GM19324 (cell line): ENCODE measurements around the gene KLK11.

ENCODE experiments used
- ATAC-seq: cut with Tn5 transposase; IDR thresholded peaks from one replicate; pipeline ENCODE4 v1.9.1; 2021; ENCODE audit warnings: mild to moderate bottlenecking, moderate library complexity; ENCODE audit not compliant: unreplicated experiment, low FRiP score

Gene KLK11

DNA sequence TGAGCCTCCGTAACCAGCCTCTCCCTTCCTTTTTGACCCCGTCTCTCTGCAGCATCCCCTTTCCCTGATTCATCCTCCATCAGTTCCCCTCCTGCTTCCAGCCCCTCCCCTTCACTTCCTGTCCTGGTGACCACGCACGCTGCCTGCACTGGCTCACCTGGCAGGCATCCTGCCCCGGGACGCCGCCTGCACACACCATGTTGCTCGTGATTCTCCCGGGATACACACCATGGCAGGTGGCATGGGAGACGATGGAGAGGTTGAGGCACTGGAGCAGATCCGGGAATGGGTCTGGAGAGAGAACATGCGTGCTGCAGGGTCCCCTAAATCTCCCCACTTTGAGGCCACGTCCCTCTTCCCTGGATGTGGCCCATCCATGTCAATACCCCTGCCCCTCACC lies 4.2 kb upstream of the KLK11 start:
- ATAC-seq, result no peak

DNA sequence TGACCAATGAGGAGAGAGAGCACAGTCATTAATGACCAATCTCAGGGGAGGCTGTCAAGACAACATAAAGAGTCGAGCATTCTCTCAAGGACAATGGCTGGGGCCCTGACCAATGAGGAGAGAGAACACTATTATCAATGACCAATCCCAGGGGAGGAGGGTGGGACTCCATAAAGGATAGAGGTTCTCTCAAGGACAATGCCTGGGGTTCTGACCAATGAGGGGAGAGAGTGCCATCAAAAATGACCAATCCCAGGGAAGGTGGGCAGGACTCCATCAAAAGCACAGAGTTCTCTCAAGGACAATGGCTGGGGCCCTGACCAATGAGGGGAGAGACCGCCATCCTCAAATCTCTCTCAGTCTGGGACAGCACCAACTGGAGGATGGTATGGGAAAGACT lies 3.3 kb upstream of the KLK11 start:
- no peak for ATAC-seq

DNA sequence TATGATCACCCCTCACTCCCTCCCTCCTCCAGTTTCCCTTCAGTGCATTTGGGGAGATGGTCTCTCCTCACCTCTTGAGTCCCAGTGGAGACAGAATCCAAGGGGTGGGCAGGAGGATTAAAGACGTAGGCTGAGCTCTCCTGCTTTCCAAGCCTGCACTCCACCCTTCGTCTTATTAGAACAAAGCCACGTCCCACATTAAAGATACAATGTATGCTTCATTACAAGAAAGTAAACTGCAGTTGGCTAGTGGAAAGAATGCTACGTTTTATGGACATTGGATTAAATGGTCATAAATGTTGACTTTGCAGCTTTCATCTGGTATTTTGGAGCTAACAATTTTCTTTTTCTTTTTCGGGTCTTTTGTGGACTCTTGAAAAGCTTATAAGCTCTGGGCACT lies 1.5 kb upstream of the KLK11 start:
- ATAC-seq, result no peak

DNA sequence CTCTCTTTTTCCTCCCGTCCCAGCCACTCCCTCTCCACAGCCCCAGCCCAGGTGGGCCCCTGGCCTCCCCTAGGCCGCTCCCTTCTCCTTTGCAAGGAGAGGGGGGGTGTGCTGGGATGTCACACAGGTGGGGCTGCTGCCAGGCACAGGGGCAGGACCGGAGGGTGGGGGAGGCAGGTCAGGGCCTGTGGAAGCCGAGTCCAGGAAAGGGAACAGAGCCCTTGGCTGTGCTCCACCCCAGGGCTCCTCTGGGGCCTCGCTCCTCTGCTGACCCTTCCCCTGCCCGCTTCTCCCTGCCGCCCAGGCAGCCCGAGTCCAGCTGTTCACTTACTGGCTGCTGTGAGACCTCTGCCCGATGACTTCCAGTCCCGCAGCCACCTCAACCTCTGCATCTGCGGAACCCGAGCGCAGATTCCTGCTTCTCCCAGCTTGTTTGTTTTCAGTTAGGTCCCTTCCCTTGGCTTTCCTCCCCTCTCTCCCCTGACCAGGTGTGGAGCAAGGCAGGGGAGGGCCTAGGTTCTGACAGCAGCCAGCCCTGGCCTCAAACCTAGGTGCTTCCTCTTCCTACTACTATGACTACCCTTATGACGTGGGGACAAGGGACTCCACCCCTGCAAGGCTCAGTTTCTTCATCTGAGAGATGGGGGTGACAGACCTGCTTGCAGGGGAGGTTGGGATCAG lies 850 bp upstream of the KLK11 start:
- no peak for ATAC-seq

DNA sequence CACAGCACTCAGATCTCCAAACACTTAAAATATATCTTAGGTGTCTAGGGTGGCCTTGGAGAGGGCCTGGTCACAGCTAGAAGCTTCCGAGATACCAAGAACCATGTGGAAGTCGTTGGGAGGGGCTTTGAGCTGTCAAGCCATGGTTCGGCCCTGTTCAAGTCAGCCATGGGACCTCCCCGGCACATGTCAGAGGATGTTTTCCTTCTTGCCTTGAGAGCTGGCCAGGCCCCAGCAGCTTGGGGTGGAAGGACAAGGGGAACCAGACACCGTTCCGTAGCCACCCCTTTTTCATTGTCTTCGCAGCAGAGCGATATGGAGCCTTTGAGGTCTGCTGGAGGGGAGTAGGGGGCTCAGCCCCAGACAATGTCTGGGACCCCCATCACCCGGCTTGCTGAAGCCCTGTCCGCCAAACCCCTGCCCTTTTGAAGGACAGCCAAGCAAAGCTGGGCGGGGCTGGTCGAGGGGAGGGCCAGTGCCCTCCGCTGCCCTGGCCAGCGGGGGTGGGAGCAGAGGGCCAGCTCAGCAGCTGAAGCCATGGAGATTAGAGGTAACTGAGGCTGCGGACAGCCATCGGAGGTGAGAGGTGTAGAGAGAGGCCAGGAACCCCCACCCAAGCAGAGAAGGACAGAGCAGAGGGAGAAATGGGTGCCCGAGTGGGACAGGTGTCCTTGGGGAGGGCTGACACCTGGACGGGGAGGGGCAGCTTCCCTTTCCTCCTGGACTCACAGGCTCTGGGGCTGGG lies 435 bp downstream of the KLK11 start:
- ATAC-seq, result no peak

DNA sequence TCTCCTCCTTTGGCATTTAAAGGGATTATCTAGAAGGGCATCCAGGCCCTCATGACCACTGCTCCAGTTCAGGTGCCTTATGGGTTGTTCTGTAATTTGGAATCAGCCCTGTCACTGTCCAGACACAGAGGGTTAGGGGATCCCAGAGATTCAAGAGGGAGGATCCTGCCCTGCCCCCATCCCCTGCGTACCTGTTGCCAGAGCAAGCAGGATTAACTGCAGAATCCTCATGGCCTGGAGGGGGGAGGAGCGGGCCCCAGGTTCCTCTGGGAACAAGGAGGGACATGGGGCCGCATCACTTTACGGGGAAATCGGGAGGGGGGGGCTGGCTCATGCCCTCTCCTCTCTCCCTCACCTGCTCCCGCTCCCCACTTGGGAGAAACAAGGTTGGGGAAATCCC lies 1.0 kb downstream of the KLK11 start:
- no peak for ATAC-seq

DNA sequence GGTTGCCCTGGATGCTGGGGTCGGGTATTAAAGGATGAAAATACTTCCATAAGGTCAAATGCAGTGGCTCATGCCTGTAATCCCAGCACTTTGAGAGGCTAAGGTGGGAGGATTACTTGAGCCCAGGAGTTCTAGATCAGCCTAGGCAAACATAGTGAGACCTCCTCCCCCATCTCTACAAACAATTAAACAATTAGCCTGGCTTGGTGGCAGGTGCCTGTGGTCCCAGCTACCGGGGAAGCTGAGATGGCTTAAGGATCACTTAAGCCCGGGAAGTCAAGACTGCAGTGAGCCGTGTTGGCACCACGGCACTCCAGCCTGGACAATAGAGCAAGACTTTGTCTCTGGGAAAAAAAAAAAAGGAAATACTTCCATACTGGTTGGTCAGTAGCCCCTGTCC lies 1.5 kb downstream of the KLK11 start:
- ATAC-seq, result no peak

DNA sequence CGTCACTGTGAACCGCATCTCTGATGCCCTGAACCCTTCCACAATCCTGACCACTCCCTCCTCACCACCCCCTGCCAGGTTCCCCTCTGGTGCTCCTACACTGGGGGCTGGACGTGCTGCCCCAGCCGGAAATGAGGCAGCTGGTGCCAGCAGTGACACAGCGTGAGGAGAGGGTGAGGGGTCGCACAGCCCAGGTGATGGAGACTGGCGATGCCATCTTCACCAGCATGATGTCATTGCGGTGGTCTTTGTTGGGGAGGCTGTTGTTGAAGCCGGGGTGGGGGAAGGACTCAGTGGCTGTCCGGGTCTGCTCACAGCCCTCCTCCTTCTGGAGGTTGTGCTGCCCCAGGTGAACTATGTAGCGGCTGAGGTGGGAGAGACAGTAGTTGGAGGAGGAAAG lies 2.5 kb downstream of the KLK11 start:
- ATAC-seq, result no peak

DNA sequence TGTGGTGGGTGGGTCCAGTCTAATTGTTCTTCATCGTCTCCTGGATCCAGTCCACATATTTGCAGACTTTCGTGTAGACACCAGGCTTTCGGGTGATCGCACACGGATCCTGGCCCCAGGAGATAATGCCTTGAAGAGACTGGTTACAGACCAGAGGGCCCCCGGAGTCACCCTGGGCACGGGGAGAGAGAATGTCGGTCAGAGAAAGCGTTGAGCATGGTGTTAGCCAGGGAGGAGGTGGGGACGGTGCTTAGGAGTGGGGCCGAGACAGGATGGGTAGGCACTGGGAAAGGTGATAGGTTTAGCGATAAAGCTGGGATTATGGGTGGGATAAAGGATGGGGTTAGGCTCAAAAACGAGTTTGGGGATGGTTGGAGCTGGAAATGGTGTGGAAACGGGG lies 3.9 kb downstream of the KLK11 start:
- ATAC-seq, result no peak

DNA sequence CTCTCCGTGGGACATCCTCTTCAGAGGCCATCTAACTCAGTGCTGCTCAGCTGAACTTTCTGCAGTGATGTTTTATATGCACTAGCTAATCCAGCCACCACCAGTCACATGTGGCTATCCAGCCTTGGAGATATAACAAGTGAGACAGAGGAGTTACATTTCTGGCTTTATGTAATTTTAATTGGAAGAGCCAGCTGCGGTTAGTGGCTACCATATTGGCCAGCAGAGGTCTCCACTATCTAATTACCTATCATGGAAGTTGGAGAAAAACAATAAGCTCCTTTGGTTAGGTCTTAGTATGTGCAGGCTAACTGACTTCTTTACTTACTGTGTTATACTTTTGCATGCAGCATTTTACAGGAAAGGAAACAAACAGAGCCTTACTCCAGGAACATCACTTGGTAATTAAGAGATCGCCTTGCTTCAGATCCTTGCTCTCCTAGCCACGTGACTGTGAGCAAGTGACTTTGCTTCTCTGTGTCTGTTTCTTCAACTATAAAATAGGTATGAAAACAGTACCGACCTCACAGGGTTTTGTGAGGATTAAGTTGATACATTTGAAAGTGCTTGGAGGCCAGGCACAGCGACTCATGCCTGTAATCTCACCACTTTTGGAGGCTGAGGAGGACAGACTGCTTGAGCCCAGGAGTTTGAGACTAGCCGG lies 5.3 kb downstream of the KLK11 start:
- no peak for ATAC-seq

DNA sequence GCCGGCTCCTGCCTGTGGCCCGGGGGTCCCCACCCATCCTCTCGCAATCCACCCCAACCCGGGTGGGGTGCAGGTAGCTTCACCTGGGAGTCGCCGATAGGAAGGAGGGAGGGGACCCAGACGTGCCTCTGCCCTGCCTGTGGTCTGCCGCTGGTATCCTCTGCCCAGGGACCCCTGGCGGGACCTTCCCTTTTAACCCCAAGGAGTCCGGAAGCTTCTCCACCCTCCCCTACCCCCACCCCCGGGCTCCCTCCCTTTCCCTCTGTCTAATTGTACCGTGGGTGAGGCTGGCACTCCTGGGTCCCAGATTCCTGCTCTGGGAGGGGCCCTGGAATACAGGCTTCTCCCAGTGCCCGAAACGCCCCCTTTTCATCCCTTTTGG lies 6.9 kb downstream of the KLK11 start, which contains the start of gene KLK10:
Gene KLK10 (minus strand): TSS at position 166 of the 382 bp plus-strand sequence. CDS start 579 bp downstream, outside the sequence.
- ATAC-seq, result no peak

DNA sequence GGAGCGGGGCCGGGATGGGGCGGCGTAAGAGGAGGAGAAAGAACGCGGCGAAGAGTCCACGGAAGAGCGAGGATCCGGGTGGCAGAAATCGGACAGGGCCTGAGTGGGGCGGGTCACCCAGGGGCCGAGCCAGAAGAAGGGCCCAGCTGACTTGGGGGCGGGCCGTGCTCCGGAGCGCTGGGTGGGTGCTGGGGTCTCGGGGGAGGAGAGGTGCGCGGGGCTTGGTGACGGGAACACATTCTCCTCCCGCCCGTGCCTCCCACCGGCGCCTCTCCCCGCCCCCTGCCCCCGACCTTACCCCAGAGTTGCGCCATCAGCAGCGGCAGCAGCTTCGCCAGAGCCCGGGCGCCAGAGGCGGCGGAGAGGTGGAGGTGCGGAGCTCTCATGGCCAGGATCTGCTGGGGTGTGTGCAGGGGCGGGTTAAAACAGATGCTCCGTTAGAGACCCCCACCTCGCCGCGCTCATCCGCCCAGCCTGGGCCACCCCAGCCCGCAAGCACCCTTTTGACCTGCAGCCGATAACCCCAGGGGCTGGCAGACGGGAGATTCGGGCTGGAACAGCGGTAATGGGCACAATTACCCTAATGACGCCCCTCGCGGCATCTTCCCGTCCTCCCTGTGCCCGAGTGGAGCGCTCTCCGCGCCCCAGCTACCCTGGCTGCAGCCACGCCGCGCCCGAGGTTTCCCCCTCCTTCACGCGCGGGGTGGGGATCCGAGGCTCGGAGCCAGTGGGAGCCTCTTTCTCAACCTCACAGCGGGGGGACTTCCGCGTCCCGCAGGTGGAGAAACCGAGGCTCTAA lies 7.5 kb downstream of the KLK11 start:
- ATAC-seq, result no peak

DNA sequence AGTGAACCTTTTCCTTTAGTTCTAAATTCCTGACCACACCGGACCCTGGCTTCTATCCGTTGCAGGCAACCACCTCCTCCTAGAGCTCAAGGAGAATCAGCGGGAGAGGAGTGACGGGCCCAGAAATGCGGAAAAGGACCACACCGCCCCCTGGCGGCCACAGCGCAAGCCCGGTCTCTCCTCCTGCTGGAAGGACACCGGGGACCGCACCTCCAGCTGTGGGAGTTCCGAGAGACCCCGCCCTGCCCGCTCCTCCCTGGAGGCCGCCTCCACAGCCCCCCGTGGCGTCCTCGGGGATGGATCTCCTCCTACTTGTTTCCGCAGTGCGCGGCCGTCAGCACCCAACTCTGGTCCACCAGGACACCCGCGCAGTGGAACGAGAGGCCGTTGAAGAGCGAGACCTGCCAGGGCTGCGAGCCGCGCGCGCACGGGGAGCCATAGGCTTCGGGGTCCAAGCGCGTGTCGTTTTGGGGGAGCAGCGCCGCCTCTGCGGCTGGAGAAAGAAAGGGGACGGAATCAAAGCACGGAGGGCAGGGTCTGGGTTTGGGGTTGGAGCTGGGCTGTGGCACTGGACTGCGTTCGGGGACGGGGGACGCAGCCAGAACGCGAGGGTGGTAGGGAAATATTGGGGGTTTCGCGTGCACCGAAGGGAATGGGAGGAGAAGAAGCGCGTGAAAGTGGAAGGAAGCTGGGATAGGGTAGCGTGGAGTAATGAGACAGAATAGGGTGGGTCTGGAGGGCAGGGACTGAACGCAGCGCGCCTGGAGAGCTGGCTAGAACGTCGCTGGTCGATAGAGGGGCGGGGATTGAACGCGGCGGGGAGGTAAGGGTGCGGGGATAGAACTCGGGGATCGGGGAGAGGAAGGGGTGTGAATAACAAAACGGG lies 9.4 kb downstream of the KLK11 start:
- ATAC-seq, result no peak

DNA sequence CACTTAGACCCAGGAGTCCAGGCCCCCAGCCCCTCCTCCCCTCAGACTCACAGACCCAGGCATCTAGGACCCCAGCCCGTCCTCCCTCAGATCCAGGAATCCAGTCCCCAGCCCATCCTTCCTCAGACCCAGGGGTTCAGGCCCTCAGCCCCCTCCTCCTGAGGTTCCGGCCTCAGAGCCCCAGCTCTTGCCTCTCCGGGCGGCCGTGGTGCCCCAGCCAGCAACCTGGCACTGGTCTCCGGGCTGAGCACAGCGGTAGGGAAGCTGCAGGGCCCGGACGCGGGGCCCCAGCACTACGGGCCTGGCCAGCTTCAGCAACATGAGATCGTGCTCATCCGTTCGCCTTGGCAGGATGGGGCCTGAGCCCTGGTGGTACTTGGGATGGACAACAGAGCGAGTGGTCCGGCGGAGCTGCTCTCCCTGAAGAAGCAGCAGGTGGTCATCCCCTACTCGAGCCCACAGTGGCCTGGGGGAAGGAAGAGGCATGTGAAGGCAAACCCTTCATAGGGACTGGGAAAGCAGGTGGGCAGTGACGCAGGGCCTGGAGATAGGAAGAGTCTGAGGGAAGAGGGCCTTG lies 10.6 kb downstream of the KLK11 start:
- ATAC-seq, result no peak

DNA sequence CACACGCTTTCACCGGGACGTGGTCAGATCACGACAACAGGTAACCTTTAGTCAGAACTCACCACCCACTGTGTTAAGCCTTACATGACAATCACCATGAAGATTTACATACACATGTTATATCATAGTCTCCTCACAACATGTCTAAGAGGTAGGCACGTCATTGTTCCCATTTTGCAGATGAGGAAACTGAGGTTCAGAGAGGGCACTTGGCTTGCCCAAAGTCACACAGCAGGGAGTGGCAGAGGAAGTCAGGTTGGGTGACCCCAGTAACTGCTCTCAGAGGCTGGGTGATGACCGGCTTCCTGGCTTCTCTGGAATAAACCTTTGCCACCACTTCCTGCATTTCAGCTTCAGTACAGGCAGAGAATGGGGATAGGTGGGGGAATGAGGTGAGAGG lies 12.2 kb downstream of the KLK11 start:
- no peak for ATAC-seq

DNA sequence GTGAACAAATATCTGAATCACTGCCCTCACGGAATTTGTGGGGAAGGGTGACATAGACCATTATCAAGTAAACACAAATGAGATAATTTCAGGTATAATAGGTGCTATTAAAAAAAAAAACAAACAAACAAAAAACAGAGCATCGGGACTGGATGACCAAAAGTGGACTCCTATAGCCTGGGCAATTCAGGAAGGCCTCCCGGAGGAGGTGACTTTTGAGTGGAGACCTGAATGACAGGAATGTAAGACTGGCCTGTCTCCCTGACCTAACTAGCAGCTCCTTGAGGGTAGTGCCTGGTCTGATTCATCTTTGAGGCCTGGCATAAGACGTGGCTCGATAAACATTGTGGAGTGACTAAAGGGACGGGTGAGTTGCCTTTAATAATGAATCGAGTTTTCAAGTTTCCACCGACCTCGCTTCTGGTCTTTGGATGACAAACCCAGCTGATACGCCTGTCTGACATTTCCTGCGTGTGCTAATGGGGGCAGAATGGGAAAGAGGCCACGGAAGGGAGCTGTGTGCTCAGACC lies 13.7 kb downstream of the KLK11 start:
- no peak for ATAC-seq

DNA sequence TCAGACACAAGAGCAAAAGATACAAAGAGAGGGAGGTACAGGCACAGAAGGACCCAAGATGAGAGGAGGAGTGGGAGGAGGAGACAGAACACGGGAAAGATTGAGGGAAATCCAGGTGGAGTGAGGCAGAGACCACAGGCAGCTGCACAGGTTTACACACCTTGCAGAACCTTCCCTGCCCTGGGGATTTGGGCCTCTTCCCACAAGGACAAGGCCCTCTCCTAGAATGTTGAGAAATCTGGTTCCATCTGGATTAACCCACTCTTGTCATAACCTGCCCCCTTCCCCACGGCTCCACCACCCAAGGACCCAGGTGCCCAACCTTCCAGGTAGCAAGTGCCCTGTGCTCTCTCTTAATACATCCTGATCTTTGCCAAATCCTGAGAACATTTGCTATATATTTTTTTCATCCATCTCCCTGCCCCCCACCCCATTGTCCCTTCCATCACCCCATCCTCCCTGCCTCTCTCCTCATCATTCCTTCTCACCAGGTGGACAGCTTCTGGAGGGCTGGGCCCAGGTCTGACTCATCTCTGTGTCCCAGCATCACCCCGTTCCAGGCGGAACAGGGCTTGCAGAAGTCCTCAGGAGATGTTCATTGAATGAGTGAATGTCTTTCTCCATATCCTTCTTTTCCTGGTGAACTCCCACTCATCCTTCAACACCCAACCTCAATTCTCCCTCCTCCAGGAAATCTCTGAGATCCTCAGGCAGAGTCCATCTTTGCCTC lies 16.2 kb downstream of the KLK11 start:
- ATAC-seq, result no peak

DNA sequence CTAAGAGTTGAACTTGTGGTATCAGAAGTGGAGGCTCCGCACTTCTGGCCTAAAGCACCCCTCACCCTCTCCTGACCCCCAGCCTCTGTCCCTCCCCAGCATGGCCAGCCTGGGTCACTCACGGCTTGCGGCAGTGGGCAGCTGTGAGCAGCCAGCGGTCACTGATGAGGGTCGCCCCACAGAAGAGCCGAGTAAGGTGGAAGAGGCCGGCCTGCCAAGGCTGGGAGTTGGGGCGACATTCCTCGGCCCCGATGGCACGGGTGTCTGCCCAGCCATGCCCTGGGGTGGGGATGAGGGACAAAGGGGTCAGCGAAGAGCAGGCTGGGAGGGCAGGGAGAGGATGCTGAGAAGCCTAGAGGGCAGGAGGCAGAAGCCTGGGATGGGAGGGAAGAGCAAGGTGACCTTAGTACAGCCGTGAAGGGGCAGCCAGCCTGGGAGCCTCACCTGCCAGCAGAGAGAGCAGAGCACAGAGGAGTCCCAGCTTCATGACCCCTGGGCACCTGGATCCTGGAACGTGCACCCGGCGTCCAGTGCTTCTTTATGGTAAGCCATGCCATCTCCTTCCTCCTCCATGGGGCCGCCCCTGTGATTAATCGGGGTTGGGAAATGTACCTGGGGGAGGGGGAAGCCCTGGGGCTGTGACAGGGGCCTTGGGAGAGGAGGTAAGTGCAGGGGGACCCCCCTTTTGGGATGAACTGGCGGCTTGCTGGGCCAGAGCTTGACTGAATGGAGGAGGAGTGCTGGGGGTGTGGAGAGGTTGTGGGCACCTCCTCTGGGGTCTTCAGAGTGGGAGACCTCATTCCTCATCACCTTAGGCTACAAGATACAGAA lies 17.1 kb downstream of the KLK11 start:
- no peak for ATAC-seq
